IMR-90 (cell line): ENCODE measurements around the gene MDM1. TPM values are rescaled to one million over a fixed set of nuclear protein-coding genes. Genes with fewer than 3 reads are reported as not detected.

Experiments used
- ATAC-seq: fragments of 200-7000 bp; cut with Tn5 transposase; 2 replicates; pipeline ENCODE4 v1.9.1; 2020; ENCODE audit warnings: low read depth, mild to moderate bottlenecking, moderate library complexity
- BruUV-seq: library from RNA; stranded (reverse); fragments of 400-500 nt; replicated peaks from 2 replicates; lab custom pipeline; 2021; lab: Mats Ljungman, UMichigan
- CTCF ChIA-PET: fragments of 300-600 bp; formaldehyde crosslinking; extraction: SDS; loops from one replicate; lab custom pipeline; 2021; ENCODE audit warnings: antibody characterized with exemption; lab: Yijun Ruan, JAX
- POLR2A ChIA-PET: fragments of 300-600 bp; sonication (Branson Sonifier 250); formaldehyde crosslinking; loops from one replicate; lab custom pipeline; 2022; ENCODE audit warnings: antibody characterized with exemption; ENCODE audit not compliant: unreplicated experiment; lab: Charles Lee
- DNase-seq: peaks from one replicate; pipeline ENCODE4 v3.0.0; 2013
- H2AFZ ChIP-seq: replicated peaks from 2 replicates; pipeline ENCODE3; 2013; ENCODE audit warnings: low read length, mild to moderate bottlenecking; ENCODE audit not compliant: poor library complexity
- H2AK5ac ChIP-seq: 2 replicates; pipeline ENCODE4 v1.6.1; 2013; ENCODE audit warnings: low read depth, low read length, inconsistent platforms
- H2AK9ac ChIP-seq: replicated peaks from 2 replicates; pipeline ENCODE3; 2013; ENCODE audit warnings: mild to moderate bottlenecking, low read depth, low read length, moderate library complexity; ENCODE audit not compliant: poor library complexity
- H2BK120ac ChIP-seq: 2 replicates; pipeline ENCODE4 v1.6.1; 2013; ENCODE audit warnings: low read depth, low read length, inconsistent platforms
- H2BK15ac ChIP-seq: 3 replicates; pipeline ENCODE4 v1.6.1; 2013; ENCODE audit warnings: low read depth, low read length, inconsistent platforms
- H2BK20ac ChIP-seq: 2 replicates; pipeline ENCODE4 v1.6.1; 2013; ENCODE audit warnings: low read depth, mild to moderate bottlenecking, inconsistent platforms, low read length, moderate library complexity
- H2BK5ac ChIP-seq: 2 replicates; pipeline ENCODE4 v1.6.1; 2013; ENCODE audit warnings: mild to moderate bottlenecking, low read depth, low read length, inconsistent platforms; ENCODE audit not compliant: poor library complexity, severe bottlenecking
- H3K14ac ChIP-seq: replicated peaks from 2 replicates; pipeline ENCODE4 v1.6.1; 2013; ENCODE audit warnings: low read depth, low read length, inconsistent platforms
- H3K18ac ChIP-seq: 2 replicates; pipeline ENCODE4 v1.6.1; 2013; ENCODE audit warnings: low read depth, low read length, control low read depth
- H3K23ac ChIP-seq: 2 replicates; pipeline ENCODE4 v1.6.1; 2013; ENCODE audit warnings: low read depth, low read length, inconsistent platforms
- H3K27ac ChIP-seq: 2 replicates; pipeline ENCODE4 v1.5.1; 2013; ENCODE audit warnings: mild to moderate bottlenecking, control low read depth, low read length; ENCODE audit not compliant: insufficient read depth
- H3K27me3 ChIP-seq: 2 replicates; pipeline ENCODE4 v1.6.1; 2013; ENCODE audit warnings: low read length; ENCODE audit not compliant: control insufficient read depth, insufficient read depth
- H3K36me3 ChIP-seq: 2 replicates; pipeline ENCODE4 v1.6.1; 2013; ENCODE audit warnings: low read length, mixed read lengths; ENCODE audit not compliant: control insufficient read depth, insufficient read depth
- H3K4ac ChIP-seq: 2 replicates; pipeline ENCODE4 v1.6.1; 2013; ENCODE audit warnings: low read depth, low read length, inconsistent platforms
- H3K4me1 ChIP-seq: 2 replicates; pipeline ENCODE4 v1.6.1; 2013; ENCODE audit warnings: low read length, mixed read lengths; ENCODE audit not compliant: control insufficient read depth, insufficient read depth
- H3K4me2 ChIP-seq: 2 replicates; pipeline ENCODE4 v1.6.1; 2013; ENCODE audit warnings: low read depth, mild to moderate bottlenecking, control low read depth, low read length, moderate library complexity
- H3K4me3 ChIP-seq: 2 replicates; pipeline ENCODE4 v1.5.1; 2013; ENCODE audit warnings: low read depth, mild to moderate bottlenecking, control low read depth, low read length, moderate library complexity; ENCODE audit not compliant: insufficient read depth
- H3K56ac ChIP-seq: 2 replicates; pipeline ENCODE4 v1.6.1; 2013; ENCODE audit warnings: low read length, inconsistent platforms; ENCODE audit not compliant: insufficient read depth; ENCODE audit errors: extremely low read depth
- H3K79me1 ChIP-seq, 2 experiments: 2 replicates each; pipeline ENCODE4 v1.6.1; 2013; ENCODE audit warnings: low read length in 2 of 2, inconsistent platforms in 1 of 2, low read depth in 1 of 2
- H3K9ac ChIP-seq: 2 replicates; pipeline ENCODE4 v1.6.1; 2013; ENCODE audit warnings: low read depth, low read length, control low read depth
- H3K9me1 ChIP-seq: 2 replicates; pipeline ENCODE4 v1.6.1; 2013; ENCODE audit warnings: low read length, inconsistent platforms; ENCODE audit not compliant: insufficient read depth
- H3K9me3 ChIP-seq: 2 replicates; pipeline ENCODE4 v1.6.1; 2013; ENCODE audit warnings: low read length; ENCODE audit not compliant: control insufficient read depth, insufficient read depth
- H4K20me1 ChIP-seq: 2 replicates; pipeline ENCODE4 v1.6.1; 2013; ENCODE audit warnings: low read length, inconsistent platforms; ENCODE audit not compliant: insufficient read depth
- H4K5ac ChIP-seq: 2 replicates; pipeline ENCODE4 v1.6.1; 2013; ENCODE audit warnings: mild to moderate bottlenecking, low read depth, low read length, control low read depth
- H4K8ac ChIP-seq, 2 experiments: 2 replicates each; pipeline ENCODE4 v1.6.1; 2013; ENCODE audit warnings: low read depth in 2 of 2, low read length in 2 of 2, control low read depth in 1 of 2, inconsistent platforms in 1 of 2
- H4K91ac ChIP-seq: 2 replicates; pipeline ENCODE4 v1.6.1; 2013; ENCODE audit warnings: low read depth, low read length, inconsistent platforms; ENCODE audit not compliant: insufficient read depth
- BHLHE40 ChIP-seq: fragments of 150-350 bp; IDR thresholded peaks from 2 replicates; pipeline ENCODE4 v1.6.1; 2016; ENCODE audit warnings: mild to moderate bottlenecking, low read depth, low read length
- CEBPB ChIP-seq: IDR thresholded peaks from 2 replicates; pipeline ENCODE4 v1.6.1; 2012; ENCODE audit warnings: low read depth, low read length, improper control_type of control experiment
- CHD1 ChIP-seq: IDR thresholded peaks from 2 replicates; pipeline ENCODE4 v1.6.1; 2012; ENCODE audit warnings: low read depth, low read length, improper control_type of control experiment
- FOS ChIP-seq: fragments of 150-350 bp; IDR thresholded peaks from 2 replicates; pipeline ENCODE4 v1.6.1; 2016; ENCODE audit warnings: low read depth, low read length
- MAFK ChIP-seq: IDR thresholded peaks from 2 replicates; pipeline ENCODE4 v1.6.1; 2012; ENCODE audit warnings: low read depth, low read length, improper control_type of control experiment
- NFE2L2 ChIP-seq: fragments of 150-350 bp; IDR thresholded peaks from 2 replicates; pipeline ENCODE4 v1.6.1; 2016; ENCODE audit warnings: low read depth, mild to moderate bottlenecking, low read length
- RCOR1 ChIP-seq: IDR thresholded peaks from 2 replicates; pipeline ENCODE4 v1.6.1; 2012; ENCODE audit warnings: mild to moderate bottlenecking, low read length, improper control_type of control experiment; ENCODE audit not compliant: insufficient replicate concordance
- RFX5 ChIP-seq: IDR thresholded peaks from 2 replicates; pipeline ENCODE4 v1.8.0; 2012; ENCODE audit warnings: low read depth, mild to moderate bottlenecking, low read length, moderate library complexity
- SMC3 ChIP-seq: fragments of 150-350 bp; IDR thresholded peaks from 2 replicates; pipeline ENCODE4 v1.6.1; 2016; ENCODE audit warnings: low read depth, mild to moderate bottlenecking, antibody characterized with exemption, low read length, moderate library complexity
- WGBS, 2 experiments: methylation state at CpG; one replicate each; pipeline versions ENCODE4 v1.1.5 to v1.1.7; 2013; ENCODE audit warnings: missing lambda C conversion rate in 2 of 2; ENCODE audit not compliant: insufficient read length in 1 of 2; ENCODE audit errors: extremely low coverage in 2 of 2; 5-methylcytosine and 5-hydroxymethylcytosine counted together
- dilution Hi-C: fragments of 300-500 bp; cut with HindIII; formaldehyde crosslinking; loops from one replicate; pipeline ENCODE4 v1.14.3; 2018; ENCODE audit warnings: low sequenced_read_pairs; ENCODE audit not compliant: unreplicated experiment
- in situ Hi-C: fragments of 300-500 bp; cut with MboI; formaldehyde crosslinking; loops from 3 replicates; pipeline ENCODE4 v1.14.3; 2019; ENCODE audit warnings: low sequenced_read_pairs, inconsistent platforms, mixed read lengths
- intact Hi-C: fragments of 100-400 bp; cut with micrococcal nuclease; formaldehyde crosslinking; loops from 2 replicates; pipeline ENCODE4 v1.10.0; 2022
- polyA plus RNA-seq, 3 experiments: library from polyadenylated mRNA; depleted of rRNA; stranded (reverse); fragments of >200 nt; gene quantifications; 2 replicates each; pipeline ENCODE4 v1.2.3, GENCODE V29; 2012; ENCODE audit warnings: low replicate concordance in 1 of 3
- total RNA-seq: library from RNA; depleted of rRNA; stranded (reverse); fragments of >200 nt; gene quantifications from 2 replicates; pipeline ENCODE4 v1.2.3, GENCODE V29; 2012
- TF ChIP-seq, protein P1 (sequence below): fragments of 150-350 bp; IDR thresholded peaks from 2 replicates; pipeline ENCODE4 v1.6.1; 2017; ENCODE audit warnings: mild to moderate bottlenecking, antibody characterized with exemption, low read length, low read depth
- TF ChIP-seq, protein P2 (sequence below): fragments of 150-350 bp; IDR thresholded peaks from 2 replicates; pipeline ENCODE4 v1.6.1; 2016; ENCODE audit warnings: low read depth, mild to moderate bottlenecking, low read length, moderate library complexity, borderline replicate concordance
- TF ChIP-seq, protein P3 (sequence below): conservative IDR thresholded peaks from 2 replicates; pipeline ENCODE4 v1.5.1; 2012; ENCODE audit warnings: mild to moderate bottlenecking, low read depth, low read length, improper control_type of control experiment

The MDM1 gene
- total and polyA plus RNA-seq, 2 of the 4 experiments (the other 2 are of a cell fraction): 5.6 to 5.7 TPM

DNA sequence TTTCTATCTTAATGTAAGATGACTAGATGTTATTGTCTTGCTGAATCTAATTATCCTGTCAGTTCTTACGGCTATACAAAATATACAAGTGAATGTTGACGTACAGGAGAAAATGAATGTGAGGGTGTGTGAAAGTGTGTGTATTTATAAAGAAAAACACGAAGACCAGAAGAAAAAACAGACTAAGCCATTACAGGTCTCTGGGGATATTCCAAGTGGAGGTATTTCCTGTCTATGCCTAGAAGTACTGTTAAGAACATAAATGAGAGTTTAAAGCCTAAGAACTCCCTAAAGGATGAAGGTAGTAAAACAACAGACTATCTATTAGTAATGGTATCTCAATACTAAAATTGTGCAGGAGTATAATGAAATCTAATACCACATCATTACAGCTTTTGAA is 7.6 kb downstream of the MDM1 start:
- Histone ChIP-seq H2BK15ac (no peak overlapping the region), H3K4me3 (no peak overlapping the region), H2BK5ac (no peak overlapping the region), H3K23ac (no peak overlapping the region), H2AK5ac (no peak overlapping the region), H3K27ac (no peak overlapping the region), H2BK120ac (no peak overlapping the region), H3K9ac (no peak overlapping the region), H2BK20ac (no peak overlapping the region), H3K56ac (no peak overlapping the region), H3K79me1 (no peaks in the 10 kb centered on the region), H3K4me2 (no peak overlapping the region), H3K18ac (no peak overlapping the region), H4K8ac (no peak overlapping the region), H3K4ac (no peak overlapping the region), H4K20me1 (no peaks in the 10 kb centered on the region), H4K5ac (no peak overlapping the region), H4K91ac (no peak overlapping the region), H3K14ac (no peak overlapping the region), H2AK9ac (no peak overlapping the region), H2AFZ (no peak overlapping the region), H3K9me3 (no peaks in the 10 kb centered on the region), H3K9me1 (no peaks in the 10 kb centered on the region), H3K4me1 (no peaks in the 10 kb centered on the region; the same call in 1 of the 2 replicates), H3K36me3 (peaks cover 2% of the 10 kb centered on the region), H3K27me3 (no peaks in the 10 kb centered on the region)
- dilution Hi-C loops (loop anchor here (25.0 kb wide), 1 partner anchor 112 kb away; no protein-coding TSS in a partner anchor), in situ Hi-C loops (loop anchor here (10.0 kb wide), 1 partner anchor 280 kb away; no protein-coding TSS in a partner anchor), intact Hi-C loops (no loop called here)
- TF ChIP-seq RCOR1 (no peak), CEBPB (no peak), CHD1 (no peak), NFE2L2 (no peak), RFX5 (no peak), SMC3 (no peak), FOS (no peak), BHLHE40 (no peak), MAFK (no peak)
- TF ChIP-seq, protein P1, sequence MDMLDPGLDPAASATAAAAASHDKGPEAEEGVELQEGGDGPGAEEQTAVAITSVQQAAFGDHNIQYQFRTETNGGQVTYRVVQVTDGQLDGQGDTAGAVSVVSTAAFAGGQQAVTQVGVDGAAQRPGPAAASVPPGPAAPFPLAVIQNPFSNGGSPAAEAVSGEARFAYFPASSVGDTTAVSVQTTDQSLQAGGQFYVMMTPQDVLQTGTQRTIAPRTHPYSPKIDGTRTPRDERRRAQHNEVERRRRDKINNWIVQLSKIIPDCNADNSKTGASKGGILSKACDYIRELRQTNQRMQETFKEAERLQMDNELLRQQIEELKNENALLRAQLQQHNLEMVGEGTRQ: no peak
- TF ChIP-seq, protein P2, sequence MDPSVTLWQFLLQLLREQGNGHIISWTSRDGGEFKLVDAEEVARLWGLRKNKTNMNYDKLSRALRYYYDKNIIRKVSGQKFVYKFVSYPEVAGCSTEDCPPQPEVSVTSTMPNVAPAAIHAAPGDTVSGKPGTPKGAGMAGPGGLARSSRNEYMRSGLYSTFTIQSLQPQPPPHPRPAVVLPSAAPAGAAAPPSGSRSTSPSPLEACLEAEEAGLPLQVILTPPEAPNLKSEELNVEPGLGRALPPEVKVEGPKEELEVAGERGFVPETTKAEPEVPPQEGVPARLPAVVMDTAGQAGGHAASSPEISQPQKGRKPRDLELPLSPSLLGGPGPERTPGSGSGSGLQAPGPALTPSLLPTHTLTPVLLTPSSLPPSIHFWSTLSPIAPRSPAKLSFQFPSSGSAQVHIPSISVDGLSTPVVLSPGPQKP: no peak
- TF ChIP-seq, protein P3, sequence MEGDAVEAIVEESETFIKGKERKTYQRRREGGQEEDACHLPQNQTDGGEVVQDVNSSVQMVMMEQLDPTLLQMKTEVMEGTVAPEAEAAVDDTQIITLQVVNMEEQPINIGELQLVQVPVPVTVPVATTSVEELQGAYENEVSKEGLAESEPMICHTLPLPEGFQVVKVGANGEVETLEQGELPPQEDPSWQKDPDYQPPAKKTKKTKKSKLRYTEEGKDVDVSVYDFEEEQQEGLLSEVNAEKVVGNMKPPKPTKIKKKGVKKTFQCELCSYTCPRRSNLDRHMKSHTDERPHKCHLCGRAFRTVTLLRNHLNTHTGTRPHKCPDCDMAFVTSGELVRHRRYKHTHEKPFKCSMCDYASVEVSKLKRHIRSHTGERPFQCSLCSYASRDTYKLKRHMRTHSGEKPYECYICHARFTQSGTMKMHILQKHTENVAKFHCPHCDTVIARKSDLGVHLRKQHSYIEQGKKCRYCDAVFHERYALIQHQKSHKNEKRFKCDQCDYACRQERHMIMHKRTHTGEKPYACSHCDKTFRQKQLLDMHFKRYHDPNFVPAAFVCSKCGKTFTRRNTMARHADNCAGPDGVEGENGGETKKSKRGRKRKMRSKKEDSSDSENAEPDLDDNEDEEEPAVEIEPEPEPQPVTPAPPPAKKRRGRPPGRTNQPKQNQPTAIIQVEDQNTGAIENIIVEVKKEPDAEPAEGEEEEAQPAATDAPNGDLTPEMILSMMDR: no peak
- ATAC-seq (no peak), DNase-seq (no peak)
- ChIA-PET CTCF (no interaction called here), POLR2A (no interaction called here)
- WGBS, 2 experiments: 100% methylated on average over 2 of the region's 3 CpGs; no CpG with 5 or more reads in 1 of the 2 experiments
- no TSS peak for BruUV-seq
